GM15510 (cell line): ENCODE measurements around the gene KIAA0040.

Source experiments
- POLR2A ChIP-seq: IDR thresholded peaks from 3 replicates; pipeline ENCODE4 v1.6.1; 2011; ENCODE audit warnings: borderline replicate concordance; ENCODE audit not compliant: insufficient read length; ENCODE audit errors: extremely low read depth

KIAA0040 gene

GRCh38 chr1:175137369-175137768, 55.2 kb downstream of the KIAA0040 start:
- TF ChIP-seq POLR2A = no peak

GRCh38 chr1:175136246-175136645, 56.3 kb downstream of the KIAA0040 start:
- TF ChIP-seq POLR2A = no peak

GRCh38 chr1:175134500-175134899, 58.1 kb downstream of the KIAA0040 start:
- no peak for TF ChIP-seq POLR2A

- TF ChIP-seq POLR2A = no peak
Measured at GRCh38 chr1:175133673-175134435, 58.7 kb downstream of the KIAA0040 start.

- TF ChIP-seq POLR2A = no peak
Measured at GRCh38 chr1:175132436-175132835, 60.1 kb downstream of the KIAA0040 start.

GRCh38 chr1:175131095-175131494, 61.5 kb downstream of the KIAA0040 start:
- no peak for TF ChIP-seq POLR2A

GRCh38 chr1:175130649-175131045, 61.9 kb downstream of the KIAA0040 start:
- TF ChIP-seq POLR2A = no peak

- no peak for TF ChIP-seq POLR2A
Measured at GRCh38 chr1:175129997-175130648, 62.5 kb downstream of the KIAA0040 start.

GRCh38 chr1:175129644-175129996, 63.0 kb downstream of the KIAA0040 start:
- no peak for TF ChIP-seq POLR2A

- no peak for TF ChIP-seq POLR2A
Measured at GRCh38 chr1:175129182-175129581, 63.4 kb downstream of the KIAA0040 start.

GRCh38 chr1:175128523-175128922, 64.1 kb downstream of the KIAA0040 start:
- no peak for TF ChIP-seq POLR2A

GRCh38 chr1:175127565-175127964, 65.0 kb downstream of the KIAA0040 start:
- no peak for TF ChIP-seq POLR2A

GRCh38 chr1:175126347-175126746, 66.2 kb downstream of the KIAA0040 start:
- TF ChIP-seq POLR2A = no peak

- no peak for TF ChIP-seq POLR2A
Measured at GRCh38 chr1:175124861-175125260, 67.7 kb downstream of the KIAA0040 start.

- no peak for TF ChIP-seq POLR2A
Measured at GRCh38 chr1:175120511-175120910, 72.1 kb downstream of the KIAA0040 start.
